Measurements from ENCODE around the gene PRSS50.

- TF ChIP-seq, protein P1, sequence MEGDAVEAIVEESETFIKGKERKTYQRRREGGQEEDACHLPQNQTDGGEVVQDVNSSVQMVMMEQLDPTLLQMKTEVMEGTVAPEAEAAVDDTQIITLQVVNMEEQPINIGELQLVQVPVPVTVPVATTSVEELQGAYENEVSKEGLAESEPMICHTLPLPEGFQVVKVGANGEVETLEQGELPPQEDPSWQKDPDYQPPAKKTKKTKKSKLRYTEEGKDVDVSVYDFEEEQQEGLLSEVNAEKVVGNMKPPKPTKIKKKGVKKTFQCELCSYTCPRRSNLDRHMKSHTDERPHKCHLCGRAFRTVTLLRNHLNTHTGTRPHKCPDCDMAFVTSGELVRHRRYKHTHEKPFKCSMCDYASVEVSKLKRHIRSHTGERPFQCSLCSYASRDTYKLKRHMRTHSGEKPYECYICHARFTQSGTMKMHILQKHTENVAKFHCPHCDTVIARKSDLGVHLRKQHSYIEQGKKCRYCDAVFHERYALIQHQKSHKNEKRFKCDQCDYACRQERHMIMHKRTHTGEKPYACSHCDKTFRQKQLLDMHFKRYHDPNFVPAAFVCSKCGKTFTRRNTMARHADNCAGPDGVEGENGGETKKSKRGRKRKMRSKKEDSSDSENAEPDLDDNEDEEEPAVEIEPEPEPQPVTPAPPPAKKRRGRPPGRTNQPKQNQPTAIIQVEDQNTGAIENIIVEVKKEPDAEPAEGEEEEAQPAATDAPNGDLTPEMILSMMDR (IDR thresholded peaks at IDR 0.05): no peak
- no peak for TF ChIP-seq POLR2A (IDR thresholded peaks at IDR 0.05)
These were observed 26.9 kb downstream of the PRSS50 start for GRCh38 chr3:46690798-46691197.
